IMR-90 (cell line): ENCODE data around the gene SLC6A14. TPM values are rescaled to one million over a fixed set of nuclear protein-coding genes. Genes with fewer than 3 reads are reported as not detected.

Experiments used
- ATAC-seq: fragments of 200-7000 bp; cut with Tn5 transposase; 2 replicates; pipeline ENCODE4 v1.9.1; 2020; ENCODE audit warnings: low read depth, mild to moderate bottlenecking, moderate library complexity
- BruUV-seq: library from RNA; stranded (reverse); fragments of 400-500 nt; replicated peaks from 2 replicates; lab custom pipeline; 2021; lab: Mats Ljungman, UMichigan
- CTCF ChIA-PET: fragments of 300-600 bp; formaldehyde crosslinking; extraction: SDS; loops from one replicate; lab custom pipeline; 2021; ENCODE audit warnings: antibody characterized with exemption; lab: Yijun Ruan, JAX
- POLR2A ChIA-PET: fragments of 300-600 bp; sonication (Branson Sonifier 250); formaldehyde crosslinking; loops from one replicate; lab custom pipeline; 2022; ENCODE audit warnings: antibody characterized with exemption; ENCODE audit not compliant: unreplicated experiment; lab: Charles Lee
- DNase-seq: peaks from one replicate; pipeline ENCODE4 v3.0.0; 2013
- H2AFZ ChIP-seq: replicated peaks from 2 replicates; pipeline ENCODE3; 2013; ENCODE audit warnings: low read length, mild to moderate bottlenecking; ENCODE audit not compliant: poor library complexity
- H2AK5ac ChIP-seq: 2 replicates; pipeline ENCODE4 v1.6.1; 2013; ENCODE audit warnings: low read depth, low read length, inconsistent platforms
- H2AK9ac ChIP-seq: replicated peaks from 2 replicates; pipeline ENCODE3; 2013; ENCODE audit warnings: mild to moderate bottlenecking, low read depth, low read length, moderate library complexity; ENCODE audit not compliant: poor library complexity
- H2BK120ac ChIP-seq: 2 replicates; pipeline ENCODE4 v1.6.1; 2013; ENCODE audit warnings: low read depth, low read length, inconsistent platforms
- H2BK15ac ChIP-seq: 3 replicates; pipeline ENCODE4 v1.6.1; 2013; ENCODE audit warnings: low read depth, low read length, inconsistent platforms
- H2BK20ac ChIP-seq: 2 replicates; pipeline ENCODE4 v1.6.1; 2013; ENCODE audit warnings: low read depth, mild to moderate bottlenecking, inconsistent platforms, low read length, moderate library complexity
- H2BK5ac ChIP-seq: 2 replicates; pipeline ENCODE4 v1.6.1; 2013; ENCODE audit warnings: mild to moderate bottlenecking, low read depth, low read length, inconsistent platforms; ENCODE audit not compliant: poor library complexity, severe bottlenecking
- H3K14ac ChIP-seq: replicated peaks from 2 replicates; pipeline ENCODE4 v1.6.1; 2013; ENCODE audit warnings: low read depth, low read length, inconsistent platforms
- H3K18ac ChIP-seq: 2 replicates; pipeline ENCODE4 v1.6.1; 2013; ENCODE audit warnings: low read depth, low read length, control low read depth
- H3K23ac ChIP-seq: 2 replicates; pipeline ENCODE4 v1.6.1; 2013; ENCODE audit warnings: low read depth, low read length, inconsistent platforms
- H3K27ac ChIP-seq: 2 replicates; pipeline ENCODE4 v1.5.1; 2013; ENCODE audit warnings: mild to moderate bottlenecking, control low read depth, low read length; ENCODE audit not compliant: insufficient read depth
- H3K27me3 ChIP-seq: 2 replicates; pipeline ENCODE4 v1.6.1; 2013; ENCODE audit warnings: low read length; ENCODE audit not compliant: control insufficient read depth, insufficient read depth
- H3K36me3 ChIP-seq: 2 replicates; pipeline ENCODE4 v1.6.1; 2013; ENCODE audit warnings: low read length, mixed read lengths; ENCODE audit not compliant: control insufficient read depth, insufficient read depth
- H3K4ac ChIP-seq: 2 replicates; pipeline ENCODE4 v1.6.1; 2013; ENCODE audit warnings: low read depth, low read length, inconsistent platforms
- H3K4me1 ChIP-seq: 2 replicates; pipeline ENCODE4 v1.6.1; 2013; ENCODE audit warnings: low read length, mixed read lengths; ENCODE audit not compliant: control insufficient read depth, insufficient read depth
- H3K4me2 ChIP-seq: 2 replicates; pipeline ENCODE4 v1.6.1; 2013; ENCODE audit warnings: low read depth, mild to moderate bottlenecking, control low read depth, low read length, moderate library complexity
- H3K4me3 ChIP-seq: 2 replicates; pipeline ENCODE4 v1.5.1; 2013; ENCODE audit warnings: low read depth, mild to moderate bottlenecking, control low read depth, low read length, moderate library complexity; ENCODE audit not compliant: insufficient read depth
- H3K56ac ChIP-seq: 2 replicates; pipeline ENCODE4 v1.6.1; 2013; ENCODE audit warnings: low read length, inconsistent platforms; ENCODE audit not compliant: insufficient read depth; ENCODE audit errors: extremely low read depth
- H3K79me1 ChIP-seq, 2 experiments: 2 replicates each; pipeline ENCODE4 v1.6.1; 2013; ENCODE audit warnings: low read length in 2 of 2, inconsistent platforms in 1 of 2, low read depth in 1 of 2
- H3K9ac ChIP-seq: 2 replicates; pipeline ENCODE4 v1.6.1; 2013; ENCODE audit warnings: low read depth, low read length, control low read depth
- H3K9me1 ChIP-seq: 2 replicates; pipeline ENCODE4 v1.6.1; 2013; ENCODE audit warnings: low read length, inconsistent platforms; ENCODE audit not compliant: insufficient read depth
- H3K9me3 ChIP-seq: 2 replicates; pipeline ENCODE4 v1.6.1; 2013; ENCODE audit warnings: low read length; ENCODE audit not compliant: control insufficient read depth, insufficient read depth
- H4K20me1 ChIP-seq: 2 replicates; pipeline ENCODE4 v1.6.1; 2013; ENCODE audit warnings: low read length, inconsistent platforms; ENCODE audit not compliant: insufficient read depth
- H4K5ac ChIP-seq: 2 replicates; pipeline ENCODE4 v1.6.1; 2013; ENCODE audit warnings: mild to moderate bottlenecking, low read depth, low read length, control low read depth
- H4K8ac ChIP-seq, 2 experiments: 2 replicates each; pipeline ENCODE4 v1.6.1; 2013; ENCODE audit warnings: low read depth in 2 of 2, low read length in 2 of 2, control low read depth in 1 of 2, inconsistent platforms in 1 of 2
- H4K91ac ChIP-seq: 2 replicates; pipeline ENCODE4 v1.6.1; 2013; ENCODE audit warnings: low read depth, low read length, inconsistent platforms; ENCODE audit not compliant: insufficient read depth
- BHLHE40 ChIP-seq: fragments of 150-350 bp; IDR thresholded peaks from 2 replicates; pipeline ENCODE4 v1.6.1; 2016; ENCODE audit warnings: mild to moderate bottlenecking, low read depth, low read length
- CEBPB ChIP-seq: IDR thresholded peaks from 2 replicates; pipeline ENCODE4 v1.6.1; 2012; ENCODE audit warnings: low read depth, low read length, improper control_type of control experiment
- CHD1 ChIP-seq: IDR thresholded peaks from 2 replicates; pipeline ENCODE4 v1.6.1; 2012; ENCODE audit warnings: low read depth, low read length, improper control_type of control experiment
- CTCF ChIP-seq: conservative IDR thresholded peaks from 2 replicates; pipeline ENCODE4 v1.5.1; 2012; ENCODE audit warnings: mild to moderate bottlenecking, low read depth, low read length, improper control_type of control experiment
- FOS ChIP-seq: fragments of 150-350 bp; IDR thresholded peaks from 2 replicates; pipeline ENCODE4 v1.6.1; 2016; ENCODE audit warnings: low read depth, low read length
- MAFK ChIP-seq: IDR thresholded peaks from 2 replicates; pipeline ENCODE4 v1.6.1; 2012; ENCODE audit warnings: low read depth, low read length, improper control_type of control experiment
- MAZ ChIP-seq: IDR thresholded peaks from 2 replicates; pipeline ENCODE4 v1.6.1; 2012; ENCODE audit warnings: low read depth, mild to moderate bottlenecking, low read length, improper control_type of control experiment, moderate library complexity, borderline replicate concordance
- MXI1 ChIP-seq: IDR thresholded peaks from 2 replicates; pipeline ENCODE4 v1.6.1; 2012; ENCODE audit warnings: low read depth, mild to moderate bottlenecking, low read length, moderate library complexity, borderline replicate concordance
- NFE2L2 ChIP-seq: fragments of 150-350 bp; IDR thresholded peaks from 2 replicates; pipeline ENCODE4 v1.6.1; 2016; ENCODE audit warnings: low read depth, mild to moderate bottlenecking, low read length
- RAD21 ChIP-seq: IDR thresholded peaks from 2 replicates; pipeline ENCODE4 v1.6.1; 2012; ENCODE audit warnings: low read length, improper control_type of control experiment
- RCOR1 ChIP-seq: IDR thresholded peaks from 2 replicates; pipeline ENCODE4 v1.6.1; 2012; ENCODE audit warnings: mild to moderate bottlenecking, low read length, improper control_type of control experiment; ENCODE audit not compliant: insufficient replicate concordance
- RFX5 ChIP-seq: IDR thresholded peaks from 2 replicates; pipeline ENCODE4 v1.8.0; 2012; ENCODE audit warnings: low read depth, mild to moderate bottlenecking, low read length, moderate library complexity
- SMC3 ChIP-seq: fragments of 150-350 bp; IDR thresholded peaks from 2 replicates; pipeline ENCODE4 v1.6.1; 2016; ENCODE audit warnings: low read depth, mild to moderate bottlenecking, antibody characterized with exemption, low read length, moderate library complexity
- WGBS, 2 experiments: methylation state at CpG; one replicate each; pipeline versions ENCODE4 v1.1.5 to v1.1.7; 2013; ENCODE audit warnings: missing lambda C conversion rate in 2 of 2; ENCODE audit not compliant: insufficient read length in 1 of 2; ENCODE audit errors: extremely low coverage in 2 of 2; 5-methylcytosine and 5-hydroxymethylcytosine counted together
- dilution Hi-C: fragments of 300-500 bp; cut with HindIII; formaldehyde crosslinking; loops from one replicate; pipeline ENCODE4 v1.14.3; 2018; ENCODE audit warnings: low sequenced_read_pairs; ENCODE audit not compliant: unreplicated experiment
- in situ Hi-C: fragments of 300-500 bp; cut with MboI; formaldehyde crosslinking; loops from 3 replicates; pipeline ENCODE4 v1.14.3; 2019; ENCODE audit warnings: low sequenced_read_pairs, inconsistent platforms, mixed read lengths
- intact Hi-C: fragments of 100-400 bp; cut with micrococcal nuclease; formaldehyde crosslinking; loops from 2 replicates; pipeline ENCODE4 v1.10.0; 2022
- polyA plus RNA-seq, 3 experiments: library from polyadenylated mRNA; depleted of rRNA; stranded (reverse); fragments of >200 nt; gene quantifications; 2 replicates each; pipeline ENCODE4 v1.2.3, GENCODE V29; 2012; ENCODE audit warnings: low replicate concordance in 1 of 3
- total RNA-seq: library from RNA; depleted of rRNA; stranded (reverse); fragments of >200 nt; gene quantifications from 2 replicates; pipeline ENCODE4 v1.2.3, GENCODE V29; 2012

Gene SLC6A14
- total and polyA plus RNA-seq, 2 of the 4 experiments (the other 2 are of a cell fraction): not detected

- Histone ChIP-seq H4K20me1 (no peaks in the 10 kb centered on the region), H2AK5ac (no peak overlapping the region), H3K27ac (no peak overlapping the region), H3K27me3 (no peaks in the 10 kb centered on the region), H3K23ac (no peak overlapping the region), H3K14ac (no peak overlapping the region), H4K5ac (no peak overlapping the region), H2AFZ (no peak overlapping the region), H3K18ac (no peak overlapping the region), H3K36me3 (no peaks in the 10 kb centered on the region), H3K9ac (no peak overlapping the region), H3K4me2 (no peak overlapping the region), H2BK15ac (no peak overlapping the region), H3K9me1 (no peaks in the 10 kb centered on the region), H2AK9ac (no peak overlapping the region), H4K8ac (no peak overlapping the region), H3K79me1 (no peaks in the 10 kb centered on the region), H4K91ac (no peak overlapping the region), H3K9me3 (no peaks in the 10 kb centered on the region), H3K4me3 (no peak overlapping the region), H3K4me1 (no peaks in the 10 kb centered on the region), H2BK120ac (no peak overlapping the region), H2BK5ac (no peak overlapping the region), H3K4ac (no peak overlapping the region), H2BK20ac (no peak overlapping the region), H3K56ac (no peak overlapping the region)
- no peak for TF ChIP-seq RFX5
- no peak for TF ChIP-seq MAFK
- no peak for TF ChIP-seq CTCF
- no peak for TF ChIP-seq MXI1
- no peak for TF ChIP-seq RCOR1
- TF ChIP-seq NFE2L2: no peak
- no peak for TF ChIP-seq SMC3
- no peak for TF ChIP-seq CEBPB
- TF ChIP-seq FOS: no peak
- TF ChIP-seq MAZ: no peak
- TF ChIP-seq RAD21: no peak
- no peak for TF ChIP-seq BHLHE40
- no peak for TF ChIP-seq CHD1
- DNase-seq (no peak), ATAC-seq (no peak)
- no CpG with 5 or more reads among the region's 1 CpG for WGBS, 2 experiments
- intact Hi-C loops: no loop called here
- in situ Hi-C loops: no loop called here
- POLR2A ChIA-PET: no interaction called here
- no TSS peak for BruUV-seq
- CTCF ChIA-PET: no interaction called here
- dilution Hi-C loops: no loop called here
These were observed 19.2 kb upstream of the SLC6A14 start for GRCh38 chrX:116417214-116417613.
